Suprapubic skin (tissue), 4 donors: ENCODE data around the gene PRKD3.

Experiments used
- CTCF ChIP-seq, 2 donors: fragments of 200-600 bp in 1 of 2; fragments of 450-650 bp in 1 of 2; sonication (generic) in 1 of 2; IDR thresholded peaks; one replicate each; pipeline ENCODE4 v1.5.1; 2016 to 2019; ENCODE audit warnings: antibody characterized with exemption in 2 of 2, mild to moderate bottlenecking in 1 of 2, moderate library complexity in 1 of 2
- EP300 ChIP-seq: sonication (generic); formaldehyde crosslinking; IDR thresholded peaks from one replicate; pipeline ENCODE4 v1.6.1; 2017; ENCODE audit warnings: antibody characterized with exemption
- POLR2A ChIP-seq, 2 donors: fragments of 450-650 bp; IDR thresholded peaks; one replicate each; pipeline ENCODE4 v1.6.1; 2017; ENCODE audit warnings: antibody characterized with exemption in 2 of 2, mild to moderate bottlenecking in 2 of 2, moderate library complexity in 2 of 2
- POLR2AphosphoS5 ChIP-seq, 3 donors: sonication (generic); formaldehyde crosslinking; IDR thresholded peaks; one replicate each; pipeline ENCODE4 v1.6.1; 2017; ENCODE audit warnings: antibody characterized with exemption in 3 of 3

- TF ChIP-seq EP300 (no peak), CTCF (IDR thresholded peaks at IDR 0.05) (no peak), POLR2AphosphoS5 (IDR thresholded peaks at IDR 0.05) (no peak), POLR2A (IDR thresholded peaks at IDR 0.05) (no peak)
Observed at GRCh38 chr2:37349231-37349860, 24.7 kb upstream of the PRKD3 start.
